Neural cell (in vitro differentiated cells): Measurements from ENCODE around the gene CCDC85C. TPM values are rescaled to one million over a fixed set of nuclear protein-coding genes. Genes with fewer than 3 reads are reported as not detected.

Experiments used
- H2AFZ ChIP-seq: fragments of 200-600, 300-800 bp; sonication (generic), shearing (Covaris generic); 2 replicates; pipeline ENCODE4 v1.6.0; 2014; ENCODE audit warnings: low read depth, mild to moderate bottlenecking, antibody characterized with exemption, low read length, moderate library complexity
- H3F3A ChIP-seq: fragments of 200-600 bp; shearing (Covaris generic); 2 replicates; pipeline ENCODE4 v1.6.1; 2016; ENCODE audit warnings: mild to moderate bottlenecking, moderate library complexity, mixed read lengths, antibody characterized with exemption, low read length; ENCODE audit not compliant: insufficient read depth, poor library complexity, severe bottlenecking
- H3K27ac ChIP-seq: fragments of 200-600, 300-800 bp; sonication (generic), shearing (Covaris generic); 2 replicates; pipeline ENCODE4 v1.5.1; 2014; ENCODE audit warnings: mild to moderate bottlenecking, low read length, moderate library complexity
- H3K27me3 ChIP-seq: fragments of 300-800, 200-600 bp; sonication (generic), shearing (Covaris generic); 2 replicates; pipeline ENCODE4 v1.6.0; 2014; ENCODE audit warnings: mild to moderate bottlenecking, low read depth, low read length, moderate library complexity; ENCODE audit not compliant: insufficient read depth
- H3K36me3 ChIP-seq: fragments of 300-800, 200-600 bp; sonication (generic), shearing (Covaris generic); 2 replicates; pipeline ENCODE4 v1.5.1; 2014; ENCODE audit warnings: mild to moderate bottlenecking, antibody characterized with exemption, low read length, moderate library complexity; ENCODE audit not compliant: insufficient read depth
- H3K4me2 ChIP-seq: fragments of 300-800, 200-600 bp; sonication (generic), shearing (Covaris generic); 2 replicates; pipeline ENCODE4 v1.6.0; 2014; ENCODE audit warnings: mild to moderate bottlenecking, low read length
- H3K4me3 ChIP-seq: fragments of 300-800, 200-600 bp; sonication (generic), shearing (Covaris generic); 2 replicates; pipeline ENCODE4 v1.5.1; 2014; ENCODE audit warnings: mild to moderate bottlenecking, low read length, moderate library complexity
- H3K79me2 ChIP-seq: fragments of 200-600 bp; shearing (Covaris generic); replicated peaks from 2 replicates; pipeline ENCODE4 v1.6.0; 2014; ENCODE audit warnings: mild to moderate bottlenecking, low read length, moderate library complexity; ENCODE audit not compliant: insufficient read depth
- H3K9ac ChIP-seq: fragments of 300-800, 200-600 bp; sonication (generic), shearing (Covaris generic); 2 replicates; pipeline ENCODE4 v1.6.1; 2016; ENCODE audit warnings: mild to moderate bottlenecking, low read length, mixed read lengths
- H3K9me2 ChIP-seq: fragments of 200-600 bp; shearing (Covaris generic); 2 replicates; pipeline ENCODE4 v1.6.1; 2016; ENCODE audit warnings: mild to moderate bottlenecking, low read length, mixed read lengths; ENCODE audit not compliant: insufficient read depth
- H3K9me3 ChIP-seq: fragments of 200-600, 300-800 bp; sonication (generic), shearing (Covaris generic); 2 replicates; pipeline ENCODE4 v1.6.1; 2016; ENCODE audit warnings: mild to moderate bottlenecking, mixed run types, low read length, moderate library complexity, mixed read lengths
- H4K20me1 ChIP-seq: fragments of 200-600 bp; shearing (Covaris generic); 2 replicates; pipeline ENCODE4 v1.6.1; 2016; ENCODE audit warnings: mild to moderate bottlenecking, mixed run types; ENCODE audit not compliant: insufficient read depth
- CTCF ChIP-seq: fragments of 450-650 bp; IDR thresholded peaks from 2 replicates; pipeline ENCODE4 v1.5.1; 2014; ENCODE audit warnings: antibody characterized with exemption, mild to moderate bottlenecking, moderate library complexity; ENCODE audit not compliant: poor library complexity, severe bottlenecking
- EP300 ChIP-seq: fragments of 450-650 bp; conservative IDR thresholded peaks from 2 replicates; pipeline ENCODE4 v1.6.1; 2014; ENCODE audit warnings: antibody characterized with exemption, mild to moderate bottlenecking, moderate library complexity; ENCODE audit not compliant: poor library complexity, severe bottlenecking
- EZH2 ChIP-seq: fragments of 200-600, 300-800 bp; shearing (Covaris generic), sonication (generic); IDR thresholded peaks from 2 replicates; pipeline ENCODE4 v1.6.1; 2014; ENCODE audit warnings: antibody characterized with exemption, low read length, borderline replicate concordance, mild to moderate bottlenecking; ENCODE audit not compliant: insufficient read depth, poor library complexity, severe bottlenecking
- MXI1 ChIP-seq: fragments of 450-650 bp; conservative IDR thresholded peaks from 2 replicates; pipeline ENCODE4 v1.6.1; 2014; ENCODE audit warnings: antibody characterized with exemption, mild to moderate bottlenecking; ENCODE audit not compliant: poor library complexity, severe bottlenecking
- POLR2AphosphoS5 ChIP-seq: IDR thresholded peaks from 2 replicates; pipeline ENCODE4 v1.6.1; 2012
- RAD21 ChIP-seq: fragments of 450-650 bp; conservative IDR thresholded peaks from 2 replicates; pipeline ENCODE4 v1.6.1; 2014; ENCODE audit warnings: antibody characterized with exemption, mild to moderate bottlenecking, moderate library complexity
- REST ChIP-seq: IDR thresholded peaks from 2 replicates; pipeline ENCODE4 v1.6.1; 2012; ENCODE audit warnings: borderline replicate concordance
- SMC3 ChIP-seq: fragments of 450-650 bp; conservative IDR thresholded peaks from 2 replicates; pipeline ENCODE4 v1.6.1; 2014; ENCODE audit warnings: antibody characterized with exemption, mild to moderate bottlenecking, moderate library complexity; ENCODE audit not compliant: poor library complexity
- TAF1 ChIP-seq: IDR thresholded peaks from 2 replicates; pipeline ENCODE4 v1.6.1; 2012; ENCODE audit warnings: low read depth
- polyA plus RNA-seq: library from polyadenylated mRNA; depleted of rRNA; stranded (reverse); fragments of >200 nt; gene quantifications from 2 replicates; pipeline ENCODE4 v1.2.3, GENCODE V29; 2014

Gene CCDC85C
- polyA plus RNA-seq, 1 donor from 2014 or later, result 24.8 TPM

GRCh38 chr14:99568567-99569560 is 35.1 kb downstream of the CCDC85C start:
- TF ChIP-seq SMC3 (no peak), EZH2 (no peak), MXI1 (no peak), TAF1 (no peak), EP300 (no peak), REST (no peak), CTCF (no peak), RAD21 (no peak), POLR2AphosphoS5 (no peak)

GRCh38 chr14:99566390-99567354 is 37.3 kb downstream of the CCDC85C start:
- Histone ChIP-seq H3K9me2 (no peaks in the 10 kb centered on the region), H3K9ac (no peak overlapping the region), H3K36me3 (no peaks in the 10 kb centered on the region), H3K79me2 (peaks cover 13% of the 10 kb centered on the region), H3K27me3 (no peaks in the 10 kb centered on the region), H3K9me3 (no peaks in the 10 kb centered on the region), H4K20me1 (no peaks in the 10 kb centered on the region), H3K4me3 (no peak overlapping the region), H3F3A (no peaks in the 10 kb centered on the region), H3K4me2 (no peak overlapping the region), H2AFZ (no peak overlapping the region), H3K27ac (no peak overlapping the region)
- TF ChIP-seq MXI1 (no peak), SMC3 (no peak), POLR2AphosphoS5 (no peak), EP300 (no peak), TAF1 (no peak), CTCF (no peak), REST (no peak), EZH2 (no peak), RAD21 (no peak)

More at GRCh38 chr14:99568567-99569560, 35.1 kb downstream of the CCDC85C start:
- no peak overlapping the region for H3K4me2 ChIP-seq
- H2AFZ ChIP-seq, result no peak overlapping the region
- H3K9ac ChIP-seq, result no peak overlapping the region
- no peak overlapping the region for H3K27ac ChIP-seq
- no peaks in the 10 kb centered on the region for H3K9me3 ChIP-seq
- H3F3A ChIP-seq, result no peaks in the 10 kb centered on the region
- H3K4me3 ChIP-seq, result no peak overlapping the region
- no peaks in the 10 kb centered on the region for H3K27me3 ChIP-seq
- H3K79me2 ChIP-seq, result peaks cover 13% of the 10 kb centered on the region
- no peaks in the 10 kb centered on the region for H3K36me3 ChIP-seq
- H4K20me1 ChIP-seq, result no peaks in the 10 kb centered on the region
- no peaks in the 10 kb centered on the region for H3K9me2 ChIP-seq
